Upper lobe of right lung (tissue), 1 donor: ENCODE data around the gene APOA5. TPM values are rescaled to one million over a fixed set of nuclear protein-coding genes. Genes with fewer than 3 reads are reported as not detected.

ENCODE experiments used
- ATAC-seq: fragments of 200-7000 bp; cut with Tn5 transposase; one replicate; pipeline ENCODE4 v1.9.1; 2020; ENCODE audit warnings: mild to moderate bottlenecking, moderate library complexity
- DNase-seq: peaks from one replicate; pipeline ENCODE4 v3.0.0-alpha.2; 2020
- H3K27ac ChIP-seq: fragments of 200-600 bp; one replicate; pipeline ENCODE4 v1.8.0; 2022
- H3K27me3 ChIP-seq: fragments of 200-600 bp; one replicate; pipeline ENCODE4 v1.8.0; 2022; ENCODE audit warnings: mild to moderate bottlenecking
- H3K36me3 ChIP-seq: fragments of 200-600 bp; one replicate; pipeline ENCODE4 v1.8.0; 2022
- H3K4me1 ChIP-seq: fragments of 200-600 bp; one replicate; pipeline ENCODE4 v1.8.0; 2022
- H3K4me3 ChIP-seq: fragments of 200-600 bp; one replicate; pipeline ENCODE4 v1.8.0; 2022; ENCODE audit warnings: mild to moderate bottlenecking
- H3K9me3 ChIP-seq: fragments of 200-600 bp; one replicate; pipeline ENCODE4 v1.8.0; 2022
- CTCF ChIP-seq: fragments of 200-600 bp; IDR thresholded peaks from one replicate; pipeline ENCODE4 v1.8.0; 2022; ENCODE audit warnings: antibody characterized with exemption
- intact Hi-C: fragments of 100-400 bp; cut with DNase I; formaldehyde crosslinking; loops from one replicate; pipeline ENCODE4 v1.11.0; 2022
- total RNA-seq: library from RNA; stranded (reverse); fragmentation: NEBNext Ultra II Directional; extraction: Animal tissue kit (Norgen Biotek cat#: 25700); gene quantifications from one replicate; pipeline ENCODE4 v1.2.1, GENCODE V29; 2021
- donor health status: DM: no; HTN: yes; CAD: no; lungs with severe emphysema.

APOA5 gene
- total RNA-seq, 1 donor from 2014 or later = not detected

DNA sequence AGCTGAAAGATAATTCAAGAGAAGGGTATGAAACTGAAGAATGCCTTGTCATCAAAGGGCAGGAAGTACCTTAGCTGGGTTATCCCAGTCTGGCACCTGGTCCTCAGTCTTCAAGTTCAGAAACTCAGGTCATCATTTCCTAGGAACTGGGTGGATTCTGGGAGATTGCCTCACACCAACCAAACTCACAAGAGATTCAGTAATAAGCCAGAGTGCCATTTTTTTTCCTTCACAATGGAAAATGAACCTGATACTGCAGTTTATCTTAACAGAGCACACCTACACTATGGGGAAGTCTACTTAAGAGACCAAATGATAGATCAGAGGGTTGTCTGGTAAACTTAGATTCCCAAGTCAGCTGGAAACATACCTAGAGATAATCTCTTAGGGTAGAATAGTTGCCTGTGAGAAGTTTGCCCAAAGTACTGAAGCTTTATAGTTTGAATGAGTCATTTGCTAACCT lies 15.1 kb downstream of the APOA5 start:
- Histone ChIP-seq H3K27me3 (no peaks in the 10 kb centered on the region), H3K4me3 (no peak overlapping the region), H3K27ac (no peak overlapping the region), H3K9me3 (no peaks in the 10 kb centered on the region), H3K36me3 (peaks cover 58% of the 10 kb centered on the region), H3K4me1 (peaks cover 14% of the 10 kb centered on the region)
- intact Hi-C loops = no loop called here
- no peak for TF ChIP-seq CTCF
- DNase-seq = no peak
- ATAC-seq = no peak

DNA sequence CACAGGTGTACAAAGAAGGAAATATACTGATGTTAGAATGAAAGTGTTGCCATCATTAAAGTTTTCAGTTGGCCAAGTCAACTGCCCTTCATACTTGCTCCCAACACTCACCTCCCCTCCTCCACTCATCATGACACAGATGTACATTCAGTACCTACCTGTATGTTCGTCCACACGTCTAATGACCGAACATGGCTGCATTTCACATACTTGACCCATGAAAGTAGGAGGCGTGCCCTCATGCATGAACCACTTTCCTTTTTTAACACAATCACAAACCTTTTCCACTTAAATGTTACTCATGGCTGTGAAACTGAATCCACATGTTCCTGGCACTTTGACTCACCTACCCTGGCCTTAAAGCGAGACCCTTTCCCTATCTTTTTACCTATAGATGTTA lies 15.7 kb downstream of the APOA5 start:
- intact Hi-C loops = no loop called here
- no peak for TF ChIP-seq CTCF
- no peak for DNase-seq
- no peak for ATAC-seq
- Histone ChIP-seq H3K36me3 (peaks cover 53% of the 10 kb centered on the region), H3K27ac (no peak overlapping the region), H3K9me3 (no peaks in the 10 kb centered on the region), H3K4me1 (peaks cover 20% of the 10 kb centered on the region), H3K27me3 (no peaks in the 10 kb centered on the region), H3K4me3 (no peak overlapping the region)

GRCh38 chr11:116774661-116775060 lies 17.0 kb downstream of the APOA5 start:
- intact Hi-C loops = no loop called here
- no peaks in the 10 kb centered on the region for H3K27me3 ChIP-seq

DNA sequence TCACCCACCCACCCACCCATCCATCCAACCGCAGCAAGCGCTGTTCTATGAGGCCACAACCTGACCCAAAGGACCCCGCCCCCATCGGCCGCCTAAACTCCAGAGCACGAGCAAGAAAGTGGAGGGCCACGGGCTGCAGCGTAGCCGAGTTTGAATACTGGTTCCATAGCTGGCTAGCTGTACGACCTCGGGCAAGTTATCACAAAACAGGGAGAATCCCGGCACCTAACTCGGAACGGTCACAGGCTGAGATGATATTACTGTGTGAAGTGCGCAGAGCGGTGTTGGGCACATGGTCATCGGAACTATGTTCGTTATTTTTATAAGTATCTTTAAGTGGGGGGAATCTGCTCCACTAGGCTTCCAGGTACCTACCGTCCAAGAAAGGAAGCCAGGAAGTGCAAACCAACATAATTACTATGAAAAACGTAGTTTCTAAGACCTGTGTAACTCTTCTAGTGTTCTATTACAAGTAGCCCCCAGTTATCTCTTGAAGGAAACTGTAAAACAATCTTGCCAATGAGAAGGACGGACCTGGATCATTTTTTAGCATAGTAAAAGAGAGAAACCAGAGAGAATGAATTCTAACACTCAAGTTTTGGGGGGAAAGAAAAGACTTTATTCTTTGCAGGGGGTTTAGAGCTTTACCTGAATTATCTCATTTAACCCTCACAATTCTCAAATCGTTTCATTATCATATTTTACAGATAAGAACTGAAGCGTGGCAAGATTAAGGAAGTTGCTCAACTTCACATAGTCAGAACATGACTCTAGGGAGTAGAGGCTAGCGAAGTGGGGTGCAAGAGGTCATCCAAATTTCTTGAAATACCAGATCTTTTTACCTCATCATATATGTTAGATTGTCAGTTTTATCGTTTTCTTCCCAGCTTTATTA lies 18.2 kb downstream of the APOA5 start:
- H3K36me3 ChIP-seq = peaks cover 43% of the 10 kb centered on the region
- no peaks in the 10 kb centered on the region for H3K27me3 ChIP-seq
- no peaks in the 10 kb centered on the region for H3K9me3 ChIP-seq
- TF ChIP-seq CTCF = no peak
- H3K4me3 ChIP-seq = peak overlapping the region; percentile 70
- H3K27ac ChIP-seq = peak overlapping the region; percentile 93
- ATAC-seq = no peak
- peaks cover 24% of the 10 kb centered on the region for H3K4me1 ChIP-seq
- intact Hi-C loops = no loop called here
- no peak for DNase-seq

More at GRCh38 chr11:116774661-116775060, 17.0 kb downstream of the APOA5 start:
- DNase-seq (no peak), ATAC-seq (no peak)
- H3K9me3 ChIP-seq = no peaks in the 10 kb centered on the region
- TF ChIP-seq CTCF = no peak
- H3K4me3 ChIP-seq = no peak overlapping the region
- H3K36me3 ChIP-seq = peaks cover 43% of the 10 kb centered on the region
- no peak overlapping the region for H3K27ac ChIP-seq
- peaks cover 24% of the 10 kb centered on the region for H3K4me1 ChIP-seq

DNA sequence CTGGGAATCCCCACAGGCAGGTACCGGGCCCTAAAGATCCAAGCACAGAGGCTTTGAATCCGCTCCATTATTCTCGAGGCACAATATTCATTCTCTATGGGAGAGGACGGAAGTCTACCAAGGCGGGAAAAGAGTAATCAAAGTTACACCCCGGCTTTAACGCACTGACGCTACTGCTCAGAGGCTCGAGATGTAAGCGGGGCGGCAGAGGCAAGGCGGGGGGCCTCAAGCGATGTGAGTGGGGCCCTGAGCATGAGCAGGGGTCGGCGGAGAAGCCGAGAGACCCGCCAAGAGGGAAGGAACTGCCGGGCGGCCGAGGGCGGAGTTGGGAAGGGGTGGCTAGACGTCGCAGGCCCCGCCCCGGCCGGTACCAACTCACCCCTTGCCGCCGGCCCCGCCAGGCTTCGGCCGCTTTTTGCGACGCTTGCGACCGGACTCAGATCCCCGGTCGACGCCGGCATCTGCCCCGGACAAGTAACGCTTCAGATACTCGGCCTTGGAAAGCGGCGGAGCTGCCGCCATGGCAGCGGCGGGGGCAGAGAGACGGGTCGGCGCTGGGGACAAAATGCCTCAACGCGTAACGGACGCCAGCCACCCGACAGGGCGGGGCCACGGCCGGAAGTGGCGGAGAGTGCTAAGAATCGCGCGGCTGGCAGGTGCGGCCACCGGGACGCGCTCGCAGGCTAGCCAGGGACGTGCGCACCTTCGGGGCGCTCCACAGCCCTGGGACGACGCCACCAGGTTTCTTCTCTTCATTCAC lies 19.1 kb downstream of the APOA5 start, which contains the start of gene BUD13:
Gene BUD13 (minus strand): TSS at position 545 of the 760 bp plus-strand sequence. CDS start 23 bp downstream, at position 522.
- H3K27ac ChIP-seq = peak within 1 kb of the TSS; percentile 93
- no peak for TF ChIP-seq CTCF
- peaks cover 24% of the 10 kb centered on the region for H3K4me1 ChIP-seq
- peak; percentile 97 for DNase-seq
- H3K4me3 ChIP-seq = peak within 1 kb of the TSS; percentile 70
- peaks cover 39% of the 10 kb centered on the region for H3K36me3 ChIP-seq
- ATAC-seq = peak; percentile 98
- no peaks in the 10 kb centered on the region for H3K9me3 ChIP-seq
- H3K27me3 ChIP-seq = no peaks in the 10 kb centered on the region
- intact Hi-C loops = no loop called here
